Myocyte (in vitro differentiated cells): ENCODE measurements around the gene NRXN3. TPM values are rescaled to one million over a fixed set of nuclear protein-coding genes. Genes with fewer than 3 reads are reported as not detected.
"Not testable (repeated sequence)": the region's sequence is repeated elsewhere in the genome, so short reads cannot be mapped to it uniquely, and the experiment has no call there.

Experiments
- DNase-seq: peaks from one replicate; pipeline ENCODE4 v3.0.0-alpha.2; 2012; ENCODE audit warnings: low read depth
- total RNA-seq: library from RNA; depleted of rRNA; stranded (reverse); fragments of >200 nt; gene quantifications from 2 replicates; pipeline ENCODE4 v1.2.3, GENCODE V29; 2014

The NRXN3 gene
- total RNA-seq, 1 donor from 2014 or later, result 0.05 TPM

DNA sequence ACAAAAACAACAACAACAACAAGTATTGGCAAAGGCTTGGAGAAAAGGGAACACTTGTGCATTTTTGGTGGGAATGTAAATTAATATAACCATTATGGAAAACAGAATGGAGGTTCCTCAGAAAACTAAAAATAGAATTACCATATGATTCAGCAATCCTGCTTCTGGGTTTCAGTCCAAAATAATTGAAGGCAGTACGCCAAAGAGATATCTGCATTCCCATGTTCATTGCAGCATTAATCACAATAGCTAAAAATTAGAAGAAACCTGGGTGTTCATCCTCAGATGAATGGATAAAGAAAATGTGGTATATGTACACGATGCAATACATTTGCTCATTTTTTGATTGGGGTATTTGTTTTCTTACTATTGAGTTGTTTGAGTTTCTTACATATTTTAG, 813.0 kb downstream of the NRXN3 start:
- no peak for DNase-seq

DNA sequence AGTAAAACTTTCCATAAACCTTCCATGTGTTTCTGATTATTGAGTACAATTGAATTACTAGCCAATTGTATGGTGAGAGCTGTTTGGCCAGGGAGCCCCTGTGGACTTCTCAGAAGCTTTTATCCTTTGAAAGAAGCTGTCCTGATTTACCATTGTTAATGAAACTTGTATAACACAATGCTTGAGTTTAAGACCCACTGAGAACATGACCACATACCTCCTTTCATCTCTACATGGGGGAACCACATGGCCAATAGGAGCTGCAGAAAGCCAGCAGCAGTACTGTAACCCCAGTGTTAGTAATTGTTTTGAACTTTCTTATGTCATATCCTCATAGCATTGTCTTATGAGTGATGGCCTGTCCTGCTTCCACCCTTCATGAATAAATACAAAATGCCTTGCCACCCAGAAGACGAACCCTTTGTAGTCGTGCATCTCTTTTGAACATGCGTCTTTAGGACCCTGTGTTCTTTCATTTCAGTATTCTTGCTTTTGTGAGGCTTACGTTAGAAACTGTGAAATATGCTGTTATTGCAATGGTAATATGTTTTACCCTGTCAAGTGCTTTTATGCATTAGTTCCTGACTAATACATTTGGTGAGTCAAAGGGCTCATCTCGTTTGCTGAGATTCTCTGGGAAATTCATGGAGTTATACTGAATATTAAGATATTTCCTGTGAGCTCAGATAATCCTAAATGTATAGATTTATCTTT, 815.7 kb downstream of the NRXN3 start:
- DNase-seq, result no peak

DNA sequence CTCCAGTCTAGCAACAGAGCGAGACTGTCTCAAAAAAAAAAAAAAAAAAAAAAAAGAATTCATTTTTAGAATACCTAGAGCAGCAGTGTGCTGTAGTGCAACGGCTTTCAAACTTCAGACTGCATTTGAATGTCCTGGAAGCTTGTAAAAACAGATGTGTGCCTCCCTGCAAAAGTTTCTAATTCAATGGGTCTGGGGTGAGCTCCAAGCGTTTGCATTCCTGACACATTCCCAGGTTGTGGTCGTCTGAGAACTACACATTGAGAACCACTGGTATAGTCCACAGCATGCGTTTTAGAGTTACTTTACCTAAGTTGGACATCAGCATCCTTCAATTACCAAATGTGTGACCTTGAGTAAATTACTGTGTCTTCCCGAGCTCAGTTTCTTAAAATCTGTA, 816.8 kb downstream of the NRXN3 start:
- no peak for DNase-seq

DNA sequence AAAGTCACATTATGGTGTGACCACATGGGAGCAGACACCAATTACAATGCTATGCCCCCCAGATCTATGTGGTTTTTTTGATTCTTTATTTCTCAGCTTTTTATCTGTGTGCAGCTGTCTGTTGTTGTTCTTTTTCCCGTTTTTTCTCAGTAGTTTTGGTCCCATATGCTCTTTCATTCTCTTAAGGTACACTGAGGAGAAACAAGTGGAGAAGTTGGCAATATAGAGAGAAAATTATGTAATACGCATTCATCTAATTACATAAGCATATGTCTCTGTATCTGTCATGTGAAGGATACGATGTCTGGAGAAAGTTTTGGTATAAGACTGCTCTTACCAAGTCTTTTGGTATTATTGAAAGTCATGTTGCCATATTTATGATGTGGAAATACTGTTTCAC, 819.0 kb downstream of the NRXN3 start:
- no peak for DNase-seq

DNA sequence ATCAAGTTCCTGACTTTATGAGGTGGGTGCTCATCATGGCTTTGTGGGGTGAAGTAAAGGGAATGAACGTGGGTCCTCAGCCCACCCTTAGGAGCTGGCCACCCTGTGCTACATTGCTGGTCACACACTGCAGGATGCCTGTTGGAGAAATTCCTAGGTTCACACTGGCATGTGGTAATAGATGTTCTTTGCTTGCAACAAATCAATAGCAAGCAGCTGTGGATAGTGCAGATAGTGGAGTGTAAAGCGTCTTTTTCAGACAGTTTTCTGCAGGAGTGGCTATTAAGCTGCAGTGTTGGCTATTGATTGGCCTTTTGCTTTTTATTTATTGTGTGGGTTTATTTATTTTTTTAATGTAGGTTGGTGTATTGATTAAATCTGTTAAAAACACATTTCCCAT, 822.7 kb downstream of the NRXN3 start:
- no peak for DNase-seq

DNA sequence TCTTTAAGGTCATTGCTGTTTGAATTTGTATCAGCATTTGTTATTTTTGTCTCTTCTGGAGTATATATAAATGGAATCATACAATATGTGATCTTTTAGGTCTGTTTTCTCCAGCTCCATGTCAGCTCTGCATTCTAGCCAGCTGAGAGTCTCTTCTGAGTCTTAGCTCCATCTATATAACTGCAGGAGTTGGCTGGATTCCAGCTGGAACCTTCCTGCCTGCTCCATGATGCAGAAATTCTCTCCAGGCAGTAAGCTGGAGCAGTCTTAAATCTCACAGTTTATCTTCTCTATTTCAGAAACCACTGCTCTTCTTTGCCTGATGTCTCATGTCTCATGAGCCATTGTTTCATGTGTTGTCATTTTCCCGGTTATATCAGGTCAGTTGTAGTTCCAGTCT, 827.6 kb downstream of the NRXN3 start:
- no peak for DNase-seq

DNA sequence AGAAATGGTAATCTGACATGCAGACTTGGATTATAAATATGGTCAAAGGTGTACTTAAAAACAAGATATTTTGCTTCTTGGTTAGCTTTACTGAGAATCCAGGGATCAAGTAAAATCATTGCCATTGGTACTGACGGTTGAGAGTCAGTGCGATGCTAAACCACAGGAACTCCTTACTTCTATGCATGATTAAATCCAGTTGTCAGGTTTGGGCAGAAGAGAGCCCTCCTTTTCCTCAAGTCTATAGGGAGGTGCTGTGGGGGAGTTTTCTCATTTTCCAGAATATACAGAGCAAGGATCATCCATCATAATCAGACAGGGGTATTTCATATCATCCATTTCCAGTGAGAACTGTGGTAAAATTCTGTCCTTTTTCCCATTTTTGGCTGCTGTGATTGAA, 839.1 kb downstream of the NRXN3 start:
- no peak for DNase-seq

DNA sequence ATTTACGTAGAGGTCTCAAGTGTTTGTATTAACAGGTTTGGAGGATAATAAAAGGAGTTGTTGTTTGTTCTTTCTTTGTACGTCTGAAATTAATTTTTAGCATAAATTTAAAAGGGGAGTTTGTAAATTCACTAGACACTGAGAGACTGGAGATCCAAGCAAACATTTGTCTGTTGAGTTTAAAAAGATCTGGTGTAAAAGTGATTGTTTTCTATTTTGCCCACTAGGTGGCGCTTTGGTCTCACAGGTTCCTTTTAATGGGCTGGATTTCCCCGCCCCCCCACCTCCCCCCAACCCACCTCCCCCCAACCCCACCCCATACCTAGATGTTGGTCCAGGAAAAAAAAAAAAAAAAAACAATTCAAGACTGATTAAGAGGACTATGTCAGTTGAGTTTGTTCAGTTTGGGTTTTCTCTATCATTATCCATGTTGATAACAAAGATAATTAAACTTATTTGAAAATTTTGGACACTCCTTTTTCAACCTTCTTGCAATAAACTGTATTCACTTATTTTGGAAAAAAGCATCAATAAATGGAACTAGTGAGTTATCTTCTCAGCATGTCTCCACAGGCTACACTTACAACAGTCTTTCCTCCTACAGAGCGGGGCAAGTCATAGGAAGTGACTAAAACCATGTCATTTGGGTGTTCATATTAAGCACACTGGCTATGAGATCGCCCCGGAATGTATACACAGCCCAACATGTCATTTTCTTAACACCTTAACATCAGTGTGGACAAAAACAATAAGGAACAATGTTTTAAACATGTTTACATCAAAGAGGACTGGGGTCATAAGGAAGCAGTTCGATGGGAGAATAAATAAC, 841.1 kb downstream of the NRXN3 start:
- peak; percentile 65 for DNase-seq

DNA sequence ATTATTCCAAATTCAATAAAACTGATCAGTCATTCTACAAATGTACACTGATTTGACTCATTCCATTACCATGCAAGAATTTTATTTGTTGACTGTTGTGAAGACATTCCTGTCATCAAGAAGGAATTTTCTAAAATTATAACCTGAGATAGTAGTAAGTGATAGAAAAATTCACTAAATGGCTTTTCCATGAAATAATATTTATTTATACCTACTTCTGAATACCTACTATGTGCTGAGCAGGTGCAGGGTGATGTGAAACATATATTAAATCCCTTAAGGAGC, 841.7 kb downstream of the NRXN3 start:
- DNase-seq, result no peak

DNA sequence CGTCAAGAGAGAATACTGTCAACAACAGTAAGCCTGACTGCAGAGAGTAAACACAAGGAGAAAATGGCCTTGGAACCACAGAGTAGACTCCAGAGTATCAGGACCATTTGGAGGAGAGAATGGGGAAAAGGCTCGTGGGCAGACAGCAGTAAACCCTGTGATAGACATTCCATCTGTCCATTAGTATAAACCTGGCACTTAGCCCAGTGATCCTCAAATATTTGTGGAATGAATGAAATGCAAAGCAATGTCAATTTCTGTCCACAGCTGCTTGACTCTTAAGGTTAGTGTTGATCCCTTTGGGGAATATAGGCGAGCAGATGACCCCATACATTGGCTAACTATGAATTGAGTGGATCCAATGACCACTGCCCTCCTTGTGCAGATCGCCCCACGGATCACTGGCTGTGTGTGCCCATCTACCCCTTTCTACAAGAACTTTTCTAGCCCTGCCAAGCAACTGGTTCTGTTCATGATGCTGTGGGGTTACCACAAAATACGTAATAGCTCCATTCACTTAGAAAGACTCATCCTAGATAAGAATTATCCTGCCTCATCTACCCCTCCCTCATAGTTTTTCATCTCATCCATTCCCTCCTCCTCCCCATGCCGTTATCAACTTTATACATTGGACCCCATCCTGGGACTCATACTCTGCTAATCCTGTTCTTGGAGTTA, 846.8 kb downstream of the NRXN3 start:
- peak; percentile 88 for DNase-seq

DNA sequence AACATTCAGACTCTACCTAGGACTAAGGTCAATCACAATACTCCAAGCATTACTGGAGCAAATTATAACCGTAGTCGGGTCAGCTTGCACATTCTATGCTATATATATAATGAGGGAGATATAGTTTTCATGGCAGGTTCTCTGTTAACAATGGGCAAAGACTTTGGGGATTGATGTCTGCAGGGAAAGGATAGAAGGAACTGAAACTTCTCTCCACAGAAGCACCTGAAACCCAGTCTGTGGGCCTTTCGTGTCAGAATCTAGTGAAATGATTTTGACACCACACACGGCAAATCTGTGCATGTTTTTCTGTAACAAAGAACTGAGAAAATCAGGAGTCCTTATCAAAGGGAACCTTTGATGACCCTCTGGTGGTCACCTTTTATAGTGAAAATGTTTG, 847.4 kb downstream of the NRXN3 start:
- DNase-seq, result no peak

DNA sequence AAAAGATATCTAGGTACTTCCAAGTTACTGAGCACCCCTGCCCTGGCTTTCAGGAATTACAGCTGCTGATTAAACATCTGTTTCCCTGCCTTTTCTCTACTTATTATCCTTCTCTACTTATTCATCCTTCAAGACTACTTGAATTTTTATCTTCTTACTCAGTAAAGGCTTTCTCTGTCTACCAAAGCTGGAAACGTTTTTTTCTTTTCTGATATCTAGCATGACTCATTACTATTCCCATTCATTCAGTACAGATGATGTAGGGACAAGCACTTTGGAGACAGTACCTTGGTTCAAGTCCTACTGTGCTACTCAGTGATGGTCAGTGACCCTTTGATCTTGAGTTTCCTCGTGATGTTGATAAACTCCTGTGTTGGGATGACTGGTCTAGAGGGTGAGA, 848.7 kb downstream of the NRXN3 start:
- DNase-seq, result no peak

DNA sequence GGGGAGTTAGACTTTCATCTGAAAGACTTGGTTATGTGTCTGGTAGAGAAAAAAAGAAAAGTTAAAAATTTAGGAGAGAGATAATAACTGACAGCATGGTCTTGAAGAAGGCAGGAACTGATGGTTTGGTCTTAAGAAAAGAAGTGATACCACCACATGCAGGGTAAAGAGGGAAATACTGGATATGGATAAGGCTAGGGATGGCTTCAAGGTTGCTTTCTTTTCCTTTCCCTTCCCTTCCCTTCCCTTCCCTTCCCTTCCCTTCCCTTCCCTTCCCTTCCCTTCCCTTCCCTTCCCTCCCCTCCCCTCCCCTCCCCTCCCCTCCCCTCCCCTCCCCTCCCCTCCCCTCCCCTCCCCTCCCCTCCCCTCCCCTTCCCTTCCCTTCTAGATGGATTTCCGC, 849.7 kb downstream of the NRXN3 start:
- not testable (repeated sequence) for DNase-seq

DNA sequence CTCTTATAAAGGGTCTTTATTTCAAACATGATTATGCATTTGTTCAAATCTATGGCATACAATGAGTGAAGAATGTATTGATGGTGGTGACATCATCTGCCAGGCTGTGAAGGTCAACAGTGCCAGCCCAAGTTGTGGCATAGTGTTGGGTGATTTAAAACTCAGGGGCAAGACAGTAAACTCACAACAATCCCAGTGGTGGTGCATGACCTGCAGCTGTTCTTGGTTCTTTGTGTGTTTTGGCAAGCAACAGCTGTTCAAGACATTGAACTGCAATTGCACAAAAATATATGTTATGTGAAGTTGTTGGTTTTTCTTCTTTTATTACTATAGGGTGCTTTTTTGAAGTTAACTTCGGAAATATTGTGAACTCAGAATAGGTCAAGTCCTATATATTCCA, 851.6 kb downstream of the NRXN3 start:
- DNase-seq, result peak; percentile 70

DNA sequence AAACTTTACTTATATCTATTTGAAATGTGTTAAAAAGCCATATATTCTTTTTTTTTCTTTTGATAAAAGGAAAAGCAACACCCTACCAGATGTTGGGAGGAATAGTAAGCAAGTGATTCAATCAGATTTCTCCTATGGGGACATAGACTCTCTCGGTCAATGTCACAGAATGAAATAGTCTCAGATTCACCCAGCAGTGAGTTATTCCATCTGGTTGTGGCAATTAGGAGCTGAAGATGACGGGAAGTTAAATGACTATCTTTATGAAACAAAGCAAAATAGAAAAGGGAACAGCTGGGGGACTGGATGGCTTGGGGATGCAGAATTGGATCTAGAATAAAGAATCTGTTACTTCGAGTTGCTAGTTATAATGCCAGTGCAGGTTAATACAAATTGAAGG, 857.0 kb downstream of the NRXN3 start:
- DNase-seq, result no peak

DNA sequence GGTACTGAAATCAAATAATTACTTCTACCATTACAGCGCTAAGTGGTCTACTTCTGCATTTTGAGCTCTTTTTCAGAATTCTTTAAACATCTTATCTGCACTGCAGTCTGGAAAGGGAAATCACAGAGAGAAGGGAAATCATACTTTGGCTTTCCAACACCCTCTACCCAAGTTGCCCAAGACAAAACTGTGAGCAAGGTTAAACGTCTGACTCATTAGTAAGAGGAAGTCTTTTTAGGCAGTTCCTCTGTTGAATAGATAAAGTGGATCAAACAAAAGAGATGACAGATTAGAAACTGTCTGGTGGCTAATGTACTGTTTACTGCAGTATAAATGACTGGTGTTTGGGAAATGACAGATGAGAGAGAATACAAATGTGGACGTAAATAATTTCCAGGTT, 858.1 kb downstream of the NRXN3 start:
- no peak for DNase-seq

DNA sequence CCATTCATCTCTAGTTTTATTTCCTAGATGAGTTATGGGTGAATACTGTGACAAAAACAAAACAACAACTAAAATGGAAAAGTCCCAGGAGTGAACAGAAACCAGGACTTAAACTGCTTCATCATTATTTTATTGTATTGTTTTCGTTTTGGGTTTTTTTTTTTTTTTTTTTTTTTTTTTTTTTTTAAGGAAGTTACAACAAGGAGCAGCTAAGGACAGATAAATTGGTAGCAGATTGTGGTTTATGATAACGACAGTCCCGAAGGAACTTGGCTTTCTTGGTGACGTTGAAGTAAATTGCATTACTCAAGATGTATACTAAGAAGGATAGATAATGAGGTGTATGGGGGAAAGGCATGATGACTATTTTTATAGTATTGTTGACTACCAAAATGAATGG, 866.3 kb downstream of the NRXN3 start:
- no peak for DNase-seq

DNA sequence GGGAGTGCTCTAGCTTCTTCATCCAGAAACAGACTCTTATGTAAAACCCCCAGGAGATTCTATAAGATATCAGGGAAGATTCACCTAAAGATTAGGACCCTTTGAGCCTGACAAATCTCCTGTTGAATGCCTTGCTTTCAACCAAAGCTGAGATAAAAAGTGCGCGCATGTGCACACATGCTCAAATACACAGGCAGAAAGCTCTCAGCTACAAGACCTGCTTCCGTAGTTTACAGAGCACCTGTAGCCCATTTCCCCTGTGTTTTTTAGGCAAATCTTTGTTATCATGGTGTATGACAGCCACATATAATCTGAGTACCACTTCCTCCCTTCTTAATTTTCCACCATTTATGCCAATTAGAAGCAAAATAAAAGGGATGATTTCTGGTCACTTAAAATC, 866.9 kb downstream of the NRXN3 start:
- no peak for DNase-seq

DNA sequence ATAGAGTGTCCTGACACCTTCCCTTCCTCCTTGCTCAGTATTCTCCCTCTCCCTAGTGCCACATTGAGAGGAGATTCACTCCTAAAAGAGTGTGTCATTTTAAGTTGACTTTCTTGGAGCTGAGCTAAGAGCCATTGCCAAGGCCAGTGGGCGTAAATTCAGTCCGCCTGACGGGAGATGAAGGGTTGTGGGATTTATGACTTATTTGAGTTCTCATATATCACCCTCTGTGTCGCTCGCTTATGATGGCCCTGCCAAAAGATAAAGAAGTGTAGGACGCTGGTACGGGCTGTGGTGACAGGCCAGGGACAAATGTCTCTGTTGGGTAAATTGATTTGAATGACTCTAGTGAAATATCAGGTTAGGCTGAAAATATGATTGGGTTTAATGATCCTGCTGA, 867.4 kb downstream of the NRXN3 start:
- no peak for DNase-seq

DNA sequence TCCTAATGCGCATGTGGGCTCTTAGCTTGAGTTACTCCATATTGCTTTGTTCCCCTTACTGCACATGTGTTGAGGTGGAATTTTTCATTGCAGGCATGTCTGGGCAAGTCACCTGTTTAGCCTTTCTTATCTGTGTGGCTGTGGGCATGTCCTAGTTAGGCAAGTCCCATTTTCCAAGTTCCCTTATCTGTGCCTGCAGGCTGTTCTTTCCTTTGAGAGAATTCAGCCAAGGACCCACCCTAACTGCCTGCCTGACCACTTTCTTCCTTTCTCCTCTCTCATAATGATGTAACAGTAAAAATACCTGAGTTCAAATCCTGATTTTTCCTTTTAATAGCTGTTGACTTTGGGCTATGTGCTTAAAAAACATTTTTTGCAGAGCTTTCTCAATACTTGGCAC, 870.6 kb downstream of the NRXN3 start:
- no peak for DNase-seq

DNA sequence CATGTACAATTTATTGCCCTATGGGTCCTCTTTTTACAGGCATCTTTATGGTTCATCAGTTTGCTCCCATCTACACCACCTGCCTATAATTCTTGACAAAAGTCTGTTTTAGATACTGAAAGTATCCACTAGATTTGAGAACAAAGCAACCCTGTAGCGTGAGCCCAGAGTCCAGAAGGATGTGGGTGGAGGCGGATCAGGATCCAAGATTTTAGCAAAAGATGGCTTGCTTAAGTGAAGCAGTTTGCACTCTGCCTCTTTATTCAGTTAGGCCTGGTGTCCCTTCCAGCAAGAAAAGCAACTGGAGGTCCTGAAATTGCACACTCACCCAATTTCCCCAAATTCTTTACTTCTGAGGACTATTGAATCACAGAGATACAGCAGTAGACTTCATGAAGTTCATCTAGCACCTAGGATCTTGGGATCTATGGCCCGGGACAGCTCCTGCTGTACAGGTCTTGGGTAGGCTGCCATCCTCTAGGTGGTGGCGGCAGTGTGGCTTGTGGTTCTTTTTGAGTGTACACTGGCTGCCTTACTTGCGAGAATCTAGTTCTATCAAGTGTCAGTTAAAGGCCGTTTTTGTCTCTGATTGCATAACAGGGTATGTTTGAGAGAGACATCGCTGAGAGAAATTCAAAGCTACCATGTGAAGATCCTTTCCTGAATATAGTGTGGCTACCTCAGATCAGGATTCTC, 873.2 kb downstream of the NRXN3 start:
- no peak for DNase-seq
